AG09319 (cell line): ENCODE results near the gene YAP1.

Experiments used
- DNase-seq: peaks from one replicate; pipeline ENCODE4 v3.0.0-alpha.2; 2010; ENCODE audit warnings: low read depth; ENCODE audit errors: extremely low read depth
- CTCF ChIP-seq: IDR thresholded peaks from 2 replicates; pipeline ENCODE4 v1.5.1; 2011; ENCODE audit warnings: low read depth, mild to moderate bottlenecking, inconsistent platforms, low read length, moderate library complexity

The YAP1 gene

GRCh38 chr11:102268083-102268984, 158.1 kb downstream of the YAP1 start:
- TF ChIP-seq CTCF: peak; percentile 43
- peak; percentile 28 for DNase-seq

GRCh38 chr11:102268985-102269470, 158.8 kb downstream of the YAP1 start:
- DNase-seq: no peak
- TF ChIP-seq CTCF: no peak

- no peak for DNase-seq
- TF ChIP-seq CTCF: no peak
Observed at GRCh38 chr11:102269927-102270326, 159.7 kb downstream of the YAP1 start.

- TF ChIP-seq CTCF: no peak
- no peak for DNase-seq
Observed at GRCh38 chr11:102272047-102272824, 162.0 kb downstream of the YAP1 start.

- no peak for DNase-seq
- TF ChIP-seq CTCF: no peak
Observed at GRCh38 chr11:102274628-102275027, 164.4 kb downstream of the YAP1 start.

- no peak for TF ChIP-seq CTCF
- DNase-seq: no peak
Observed at GRCh38 chr11:102276362-102276761, 166.1 kb downstream of the YAP1 start.

- no peak for DNase-seq
Observed at GRCh38 chr11:102276783-102277182, 166.5 kb downstream of the YAP1 start.

More at GRCh38 chr11:102276783-102277182, 166.5 kb downstream of the YAP1 start:
- no peak for TF ChIP-seq CTCF
